LNCaP clone FGC (cell line): Measurements from ENCODE around the gene MAPK9.
A peak's percentile ranks its signal among the peaks of the same experiment; 100 is the strongest.

ENCODE experiments used
- DNase-seq: peaks from one replicate; pipeline ENCODE4 v3.0.0-alpha.2; 2011; ENCODE audit warnings: low read depth
- H3K4me3 ChIP-seq: 2 replicates; pipeline ENCODE4 v1.5.1; 2011; ENCODE audit warnings: mild to moderate bottlenecking, low read depth, low read length, control low read depth
- CTCF ChIP-seq: IDR thresholded peaks from 2 replicates; pipeline ENCODE4 v1.5.1; 2012; ENCODE audit warnings: mild to moderate bottlenecking; ENCODE audit not compliant: control insufficient read depth, insufficient read depth; ENCODE audit errors: extremely low read depth

MAPK9 gene

GRCh38 chr5:180326989-180327565 is 35.2 kb upstream of the MAPK9 start:
- no peak for DNase-seq
- TF ChIP-seq CTCF: no peak
- H3K4me3 ChIP-seq: no peak overlapping the region

GRCh38 chr5:180324601-180324950 is 32.7 kb upstream of the MAPK9 start:
- no peak overlapping the region for H3K4me3 ChIP-seq
- TF ChIP-seq CTCF: no peak
- DNase-seq: no peak

GRCh38 chr5:180323941-180324600 is 32.2 kb upstream of the MAPK9 start:
- H3K4me3 ChIP-seq: no peak overlapping the region
- no peak for TF ChIP-seq CTCF
- DNase-seq: no peak

- H3K4me3 ChIP-seq: no peak overlapping the region
- no peak for DNase-seq
- TF ChIP-seq CTCF: no peak
Observed at GRCh38 chr5:180323160-180323559, 31.3 kb upstream of the MAPK9 start.

- H3K4me3 ChIP-seq: no peak overlapping the region
- TF ChIP-seq CTCF: no peak
- no peak for DNase-seq
Observed at GRCh38 chr5:180318456-180319089, 26.7 kb upstream of the MAPK9 start.

- TF ChIP-seq CTCF: no peak
- no peak for DNase-seq
- no peak overlapping the region for H3K4me3 ChIP-seq
Observed at GRCh38 chr5:180316586-180316985, 24.7 kb upstream of the MAPK9 start.

- no peak overlapping the region for H3K4me3 ChIP-seq
- DNase-seq: peak; percentile 27
- peak; percentile 94 for TF ChIP-seq CTCF
Observed at GRCh38 chr5:180315762-180316212, 23.9 kb upstream of the MAPK9 start.
